ENCODE results near the gene CYP26C1. TPM values are rescaled to one million over a fixed set of nuclear protein-coding genes. Genes with fewer than 3 reads are reported as not detected.
"Not testable (repeated sequence)": the region's sequence is repeated elsewhere in the genome, so short reads cannot be mapped to it uniquely, and the experiment has no call there.

CYP26C1 gene
- total RNA-seq, 1 experiment from 2014 or later = 0.23 TPM

DNA sequence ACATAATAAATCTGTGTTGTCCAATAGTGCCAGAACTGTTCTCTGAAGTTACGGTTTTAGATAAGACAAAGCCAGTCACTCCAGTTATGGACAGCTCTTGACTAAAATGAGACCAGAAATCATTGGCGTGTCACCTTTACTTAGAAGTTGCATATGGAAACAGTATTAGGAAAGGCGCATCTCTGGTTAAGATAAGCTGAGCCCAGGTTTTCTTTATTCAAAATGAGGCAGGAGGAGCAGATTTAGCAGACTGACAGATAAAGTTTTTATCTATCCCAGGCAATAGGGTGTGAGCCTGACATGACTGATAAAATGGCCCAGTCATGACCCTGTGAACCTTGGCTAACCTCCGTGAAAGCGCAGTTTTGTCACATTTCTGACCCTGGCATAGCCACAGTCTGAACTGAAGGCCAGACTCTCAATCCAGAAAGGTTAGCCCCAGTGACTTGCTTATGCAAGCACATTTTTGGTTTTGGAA is 17.3 kb downstream of the CYP26C1 start:
- no peak for DNase-seq (ENCODE audit: low spot score)

DNA sequence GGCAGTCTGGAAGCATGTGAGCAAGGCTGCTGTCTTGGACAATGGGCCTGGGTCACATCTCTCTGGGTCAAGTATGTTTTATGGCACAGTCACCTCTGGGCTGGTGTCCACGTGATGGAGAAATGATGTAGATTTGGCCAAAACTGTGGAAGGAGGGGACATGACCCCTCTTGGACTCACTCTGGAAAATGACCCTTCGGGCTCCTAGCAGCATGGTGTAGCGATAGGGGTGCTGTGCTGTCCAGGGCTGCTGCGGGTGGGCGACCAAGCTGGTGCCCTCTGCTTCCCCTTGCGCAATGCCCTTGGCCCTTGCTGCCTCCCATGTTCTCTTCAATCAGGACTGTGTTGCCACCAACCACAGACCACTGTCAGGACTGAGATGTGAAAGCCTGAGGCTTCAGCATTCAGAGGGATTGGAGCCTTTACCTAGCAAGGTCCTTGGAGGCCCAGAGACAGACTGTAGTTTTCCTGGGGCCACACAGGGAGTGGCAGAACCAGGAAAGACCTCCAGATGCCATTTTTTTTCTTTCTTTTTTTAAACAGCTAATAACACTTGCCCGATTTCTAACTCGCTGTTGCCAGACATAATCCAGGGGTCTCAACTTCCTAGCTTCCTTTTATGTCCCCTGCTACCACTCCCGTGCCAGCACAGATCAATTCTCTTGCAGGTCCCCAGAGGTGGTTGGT is 19.2 kb downstream of the CYP26C1 start:
- DNase-seq (ENCODE audit: low spot score) = no peak

DNA sequence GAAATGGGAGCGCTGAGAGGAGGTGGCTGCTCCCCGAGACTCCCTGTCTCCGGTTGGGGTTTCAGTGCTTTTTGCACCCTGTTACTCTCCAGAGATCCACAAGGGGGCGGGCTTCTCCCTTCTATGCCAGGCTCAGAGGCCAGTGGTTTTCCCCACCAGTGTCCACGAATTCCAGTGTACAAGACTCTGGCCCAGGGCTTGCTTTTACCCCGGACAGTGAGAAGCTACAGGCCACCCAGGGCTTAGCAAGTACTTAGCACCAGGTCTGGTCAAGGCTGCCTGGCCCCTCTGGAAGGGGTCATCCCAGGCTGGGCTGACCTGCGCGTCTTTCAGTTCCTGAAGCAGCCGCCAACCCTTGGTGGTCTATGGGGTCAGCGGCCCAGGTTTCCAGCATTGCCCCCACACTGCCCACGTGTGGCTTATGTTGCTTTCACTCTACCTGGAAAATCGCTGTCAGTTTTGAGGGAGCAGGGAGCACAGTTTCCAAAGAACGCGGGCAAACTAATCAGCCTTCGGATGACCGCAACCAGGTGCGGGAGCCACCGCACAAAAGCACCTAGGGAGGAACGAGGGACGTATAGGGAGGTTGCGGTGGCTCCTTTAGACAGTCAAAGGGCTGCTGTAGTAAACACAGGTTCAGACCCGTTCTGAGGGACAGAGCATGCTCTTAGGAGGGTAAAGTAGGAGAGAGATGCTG is 19.9 kb downstream of the CYP26C1 start:
- peak; percentile 79 for DNase-seq (ENCODE audit: low spot score)

DNA sequence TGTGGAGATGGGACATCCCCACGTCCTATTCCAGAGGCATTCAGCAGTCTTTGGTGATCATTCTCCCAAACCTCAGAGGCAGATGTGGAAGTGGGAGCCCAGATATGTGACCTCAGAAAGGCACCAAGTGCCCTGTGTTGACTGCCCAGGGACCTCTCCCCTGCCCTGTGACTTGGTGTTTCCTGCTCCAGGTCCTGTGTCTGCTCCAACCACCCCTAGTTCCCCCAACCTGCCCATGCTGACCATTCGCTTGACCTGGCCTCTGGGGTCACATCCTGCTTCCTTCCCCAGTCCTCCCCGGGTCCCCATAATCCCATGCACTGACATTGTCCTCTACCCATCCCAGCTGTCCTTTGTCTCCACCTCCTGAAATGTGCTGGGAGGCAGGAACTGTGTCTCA is 20.7 kb downstream of the CYP26C1 start:
- DNase-seq (ENCODE audit: low spot score) = no peak

DNA sequence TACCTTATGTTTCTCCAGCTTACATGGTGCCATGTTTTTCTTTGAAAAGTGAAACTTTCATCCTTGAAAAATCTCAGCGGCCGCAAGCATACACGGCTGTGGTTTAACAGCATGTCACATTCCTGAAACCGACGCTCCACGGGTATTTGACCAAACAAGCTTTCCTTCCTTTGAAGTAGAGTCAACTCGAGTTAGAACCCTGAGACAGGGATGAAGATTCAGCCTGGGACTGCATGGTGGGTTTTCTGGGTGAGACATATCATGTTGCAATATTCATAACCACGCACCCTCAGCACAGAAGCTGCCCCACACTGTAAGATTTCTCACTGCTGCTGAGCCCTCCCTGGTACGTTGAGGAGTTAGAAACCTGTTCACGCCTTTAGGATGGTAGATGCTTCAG is 21.2 kb downstream of the CYP26C1 start:
- DNase-seq (ENCODE audit: low spot score) = no peak

DNA sequence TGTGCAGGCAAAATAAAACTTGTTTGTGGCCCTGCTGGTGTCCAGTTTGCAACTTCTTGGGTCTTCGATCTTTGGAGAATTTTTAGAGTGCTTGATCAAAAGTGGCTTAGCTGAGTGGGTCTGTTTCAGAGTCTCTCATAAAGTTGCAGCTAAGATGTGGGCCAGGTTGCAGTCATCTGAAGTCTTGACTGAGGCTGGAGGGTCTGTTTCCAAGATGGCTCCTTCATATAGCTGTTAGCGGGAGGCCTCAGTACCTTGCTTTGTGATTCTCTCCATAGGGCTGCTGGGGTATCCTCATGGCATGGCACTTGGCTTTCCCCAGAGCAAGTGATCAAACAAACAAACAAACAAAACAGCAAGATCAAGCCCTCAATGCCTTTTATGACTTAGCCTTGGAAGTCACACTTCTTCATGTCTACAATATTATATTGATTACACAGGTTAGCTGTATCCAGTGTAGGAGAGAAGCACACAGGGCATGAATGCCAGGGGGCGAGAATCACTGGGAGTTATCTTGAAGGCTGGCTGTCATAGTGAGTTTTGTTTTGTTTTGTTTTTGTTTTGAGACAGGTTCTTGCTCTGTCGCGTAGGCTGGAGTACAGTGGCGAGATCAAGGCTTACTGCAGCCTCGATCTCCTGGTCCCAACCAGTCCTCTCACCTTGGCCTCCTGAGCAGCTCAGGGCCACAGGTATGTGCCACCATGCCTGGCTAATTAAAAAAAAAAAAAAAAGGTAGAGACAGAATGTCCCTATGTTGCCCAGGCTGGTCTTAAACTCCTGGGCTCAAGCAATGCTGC is 23.3 kb downstream of the CYP26C1 start:
- no peak for DNase-seq (ENCODE audit: low spot score)

DNA sequence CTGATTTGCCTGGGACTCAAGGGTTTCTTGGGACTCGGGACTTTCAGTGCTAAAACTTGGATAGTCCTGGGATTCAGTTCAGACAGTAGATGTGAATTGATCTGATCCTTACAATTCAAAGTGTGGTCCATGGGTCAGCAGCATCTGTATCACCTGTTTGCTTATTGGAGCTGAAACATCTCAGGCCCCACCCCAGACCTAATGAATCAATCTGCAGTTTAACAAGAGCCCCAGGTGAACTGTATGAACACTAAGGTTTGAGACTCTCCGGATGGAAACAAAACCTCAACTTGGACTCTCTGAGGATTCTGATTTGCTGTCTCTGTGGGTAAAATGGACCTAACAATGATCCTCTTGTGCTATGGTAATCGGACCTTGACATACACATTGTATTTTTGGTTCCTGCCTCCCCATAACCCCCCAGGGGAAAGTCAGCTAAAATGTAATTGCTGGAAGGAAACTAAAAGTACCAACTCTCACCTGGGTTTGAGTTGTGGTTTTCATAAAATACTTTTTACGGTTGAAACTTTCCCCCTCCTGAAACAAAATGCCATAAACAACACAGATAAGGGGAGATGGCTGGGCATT is 24.8 kb downstream of the CYP26C1 start:
- DNase-seq (ENCODE audit: low spot score) = no peak

DNA sequence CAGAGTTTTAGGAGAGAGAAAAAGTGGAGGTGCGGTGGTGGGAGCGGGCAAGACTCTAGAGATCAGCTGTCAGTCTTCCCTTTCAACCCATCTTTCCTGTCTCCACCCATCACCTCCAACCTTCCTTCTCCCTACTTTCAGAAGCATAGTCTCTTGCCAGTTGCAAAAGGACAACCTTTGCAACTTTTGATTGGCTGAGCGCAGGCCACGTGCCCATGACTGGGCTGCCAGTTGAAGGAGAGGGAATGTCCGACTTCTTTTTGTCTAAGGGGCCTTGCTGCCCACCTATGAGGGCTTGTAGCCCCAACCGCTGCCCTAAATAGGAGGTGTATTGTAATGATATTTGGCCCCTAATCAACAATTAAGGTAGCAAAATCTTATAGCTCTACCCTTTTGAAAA is 25.7 kb downstream of the CYP26C1 start:
- no peak for DNase-seq (ENCODE audit: low spot score)

DNA sequence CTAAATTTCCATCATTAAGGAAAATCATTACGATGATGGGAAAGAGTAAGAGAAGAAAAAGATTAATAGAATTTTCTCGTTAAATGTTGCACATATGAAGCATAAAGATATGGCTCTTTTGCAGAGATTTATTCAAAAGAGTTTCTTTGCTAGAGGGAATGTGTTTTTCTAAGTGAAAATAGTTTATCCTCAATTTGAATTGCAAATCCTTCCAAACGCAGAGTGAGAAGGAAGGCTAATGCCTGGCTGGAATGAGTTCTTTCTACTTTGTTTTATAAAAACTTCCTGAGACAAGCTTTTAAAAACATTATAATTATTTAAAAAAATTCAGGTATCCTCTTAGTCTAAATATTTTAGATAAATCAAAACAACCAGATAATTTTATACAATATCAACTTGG is 27.2 kb downstream of the CYP26C1 start:
- DNase-seq (ENCODE audit: low spot score) = no peak

DNA sequence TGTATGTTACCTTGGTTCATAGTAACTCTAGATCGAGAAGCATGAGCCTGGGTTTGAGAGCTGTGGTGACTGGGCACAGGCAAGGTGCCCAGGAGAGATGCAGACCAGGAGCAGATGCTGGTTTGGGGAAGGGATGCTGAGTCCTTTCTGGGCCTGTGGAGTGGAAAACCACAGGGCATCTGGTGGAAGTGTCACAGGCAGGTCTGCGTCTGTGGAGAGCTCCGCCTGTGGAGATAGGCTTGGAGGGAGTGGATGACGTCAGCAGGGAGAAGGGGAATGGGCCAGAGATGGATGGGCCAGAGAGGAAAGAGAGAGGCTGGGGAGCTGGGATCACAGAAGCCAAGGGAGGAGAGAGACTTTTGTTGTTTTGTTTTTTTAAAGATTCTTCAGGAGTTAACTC is 27.9 kb downstream of the CYP26C1 start:
- DNase-seq (ENCODE audit: low spot score) = no peak

DNA sequence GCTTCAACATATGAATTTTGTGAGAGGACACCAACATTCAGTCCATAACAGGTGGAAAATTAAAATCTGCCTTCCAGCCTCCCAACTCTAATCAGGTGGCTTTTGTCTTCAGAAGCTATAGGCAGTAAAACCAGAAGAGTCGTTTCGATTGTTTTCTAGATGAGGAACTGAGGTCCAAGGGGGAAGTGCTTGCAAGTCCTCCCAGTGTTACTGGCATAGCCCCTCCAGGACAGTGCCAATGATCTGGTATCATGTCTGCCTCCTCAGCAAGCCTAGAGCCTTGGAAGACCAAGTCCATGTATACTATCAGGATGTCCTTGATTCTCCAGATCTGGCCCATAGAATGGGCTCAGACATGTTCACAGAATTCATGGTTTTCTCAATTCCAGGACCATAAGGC is 30.0 kb downstream of the CYP26C1 start:
- DNase-seq (ENCODE audit: low spot score) = no peak

DNA sequence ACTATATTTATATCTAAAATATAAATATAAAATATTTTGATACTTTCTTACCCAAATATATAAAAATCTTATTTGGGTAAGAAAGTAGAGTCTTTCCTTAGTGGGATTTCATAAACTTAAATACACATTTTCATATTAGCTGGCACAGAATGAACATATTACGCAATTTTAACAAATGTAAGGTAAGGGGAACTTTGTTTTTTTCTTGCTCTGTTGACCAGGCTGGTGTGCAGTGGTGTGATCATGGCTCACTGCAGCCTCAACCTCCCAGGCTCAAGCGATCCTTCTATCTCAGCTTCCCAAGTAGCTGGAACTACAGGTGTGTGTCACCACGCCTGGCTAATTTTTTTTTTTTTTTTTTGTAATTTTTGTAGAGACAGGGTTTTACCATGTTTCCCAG is 31.4 kb downstream of the CYP26C1 start:
- no peak for DNase-seq (ENCODE audit: low spot score)

DNA sequence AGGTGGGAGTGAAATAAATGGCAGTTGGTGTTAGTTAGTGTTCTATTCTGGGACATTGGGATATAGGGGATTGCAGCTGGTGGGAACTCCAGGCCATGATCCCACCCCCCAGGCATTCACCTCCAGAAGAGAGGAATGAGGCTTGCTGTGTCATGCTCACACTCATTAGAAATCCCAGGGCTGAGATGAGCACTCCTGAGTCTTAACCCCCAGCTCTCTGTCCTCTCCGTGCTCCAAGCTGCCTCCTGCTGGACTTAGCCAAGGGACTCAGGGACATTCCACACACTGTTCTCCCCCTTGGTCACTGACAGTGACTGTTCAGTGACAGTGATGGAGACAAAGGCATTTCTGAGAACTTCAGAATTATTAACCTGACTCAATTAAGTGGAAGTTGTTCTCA is 34.6 kb downstream of the CYP26C1 start:
- DNase-seq (ENCODE audit: low spot score) = no peak

DNA sequence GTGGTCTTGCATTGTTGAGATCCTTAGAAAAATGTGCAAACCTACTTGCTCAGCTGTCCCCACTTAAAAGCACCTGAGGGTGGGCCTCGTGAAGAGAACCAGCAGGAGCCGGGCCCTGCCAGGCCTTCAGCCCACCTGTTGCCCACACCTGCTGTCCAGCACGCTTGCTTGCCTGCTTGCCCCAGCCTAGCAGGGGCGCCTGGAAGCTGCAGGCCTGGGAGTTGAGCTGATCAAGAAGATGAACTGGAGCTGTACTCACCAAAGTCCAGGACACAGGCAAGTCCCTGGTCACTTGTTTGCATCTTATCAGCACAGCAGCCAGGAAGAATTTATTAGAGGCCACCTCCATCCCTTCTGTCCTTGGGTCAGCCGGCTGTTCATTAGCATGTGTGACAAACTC is 36.3 kb downstream of the CYP26C1 start:
- DNase-seq (ENCODE audit: low spot score) = no peak

DNA sequence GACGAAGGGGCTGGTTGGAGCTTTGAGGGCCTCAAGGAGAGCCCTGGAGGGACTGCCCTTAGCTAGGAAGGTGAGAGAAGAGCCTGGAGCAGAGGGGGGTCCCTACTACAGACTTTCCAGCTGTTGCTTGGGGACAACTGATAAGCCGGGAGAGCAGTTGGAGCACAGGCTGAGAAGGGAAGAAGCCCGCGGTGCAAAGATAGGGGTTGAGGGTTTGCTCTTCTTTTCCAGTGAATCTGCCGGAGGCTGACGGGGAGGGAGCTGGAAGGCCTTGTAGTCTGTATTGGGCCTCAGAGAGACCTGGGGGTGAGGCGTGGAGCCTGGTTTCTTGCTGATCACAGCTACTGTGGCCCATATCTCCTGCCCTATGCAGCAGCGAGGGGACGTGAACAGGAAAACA is 36.8 kb downstream of the CYP26C1 start:
- DNase-seq (ENCODE audit: low spot score) = no peak

DNA sequence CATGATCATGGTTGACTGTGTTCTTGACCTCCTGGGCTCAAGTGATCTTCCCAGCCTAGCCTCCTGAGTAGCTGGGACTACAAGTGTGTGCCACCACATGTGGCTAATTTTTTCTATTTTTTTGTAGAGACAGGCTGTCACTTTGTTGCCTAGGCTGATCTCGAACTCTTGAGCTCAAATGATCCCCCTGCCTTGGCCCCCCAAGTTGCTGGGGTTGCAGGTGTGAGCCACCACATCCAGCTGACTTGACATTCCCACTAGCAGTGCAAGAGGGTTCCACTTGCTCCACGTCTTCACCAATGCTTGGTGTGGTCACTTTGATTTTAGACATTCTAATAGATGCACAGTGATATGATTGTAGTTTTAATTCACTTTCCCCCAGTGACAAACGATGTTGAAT is 38.2 kb downstream of the CYP26C1 start:
- no peak for DNase-seq (ENCODE audit: low spot score)

DNA sequence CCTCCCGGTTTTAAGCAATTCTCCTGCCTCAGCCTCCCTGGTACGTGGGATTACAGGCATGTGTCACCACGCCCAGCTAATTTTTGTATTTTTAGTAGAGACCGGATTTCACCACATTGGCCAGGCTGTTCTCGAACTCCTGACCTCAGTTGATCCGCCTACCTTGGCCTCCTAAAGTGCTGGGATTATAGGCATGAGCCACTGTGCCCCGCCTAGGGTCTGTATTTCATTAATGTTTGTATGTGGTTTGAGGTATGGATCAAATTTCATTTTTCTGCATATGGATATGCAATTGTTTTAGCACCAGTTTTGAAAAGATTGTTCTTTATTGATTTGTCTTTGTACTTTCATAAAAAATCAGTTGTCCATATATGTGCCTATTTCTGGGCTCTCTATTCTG is 39.1 kb downstream of the CYP26C1 start:
- no peak for DNase-seq (ENCODE audit: low spot score)

DNA sequence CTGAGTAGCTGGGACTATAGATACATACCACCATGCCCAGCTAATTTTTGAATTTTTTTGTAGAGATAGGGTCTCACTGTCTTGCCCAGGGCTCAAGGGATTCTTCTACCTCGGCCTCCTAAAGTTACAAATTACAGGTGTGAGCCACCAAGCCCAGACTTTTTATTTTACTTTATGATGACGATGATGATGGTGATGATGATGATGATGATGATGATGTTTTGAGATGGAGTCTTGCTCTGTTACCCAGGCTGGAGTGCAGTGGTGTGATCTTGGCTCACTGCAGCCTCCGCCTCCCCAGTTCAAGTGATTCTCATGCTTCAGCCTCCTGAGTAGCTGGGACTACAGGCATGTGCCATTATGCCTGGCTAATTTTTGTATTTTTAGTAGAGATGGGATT is 40.5 kb downstream of the CYP26C1 start:
- not testable (repeated sequence) for DNase-seq (ENCODE audit: low spot score)

DNA sequence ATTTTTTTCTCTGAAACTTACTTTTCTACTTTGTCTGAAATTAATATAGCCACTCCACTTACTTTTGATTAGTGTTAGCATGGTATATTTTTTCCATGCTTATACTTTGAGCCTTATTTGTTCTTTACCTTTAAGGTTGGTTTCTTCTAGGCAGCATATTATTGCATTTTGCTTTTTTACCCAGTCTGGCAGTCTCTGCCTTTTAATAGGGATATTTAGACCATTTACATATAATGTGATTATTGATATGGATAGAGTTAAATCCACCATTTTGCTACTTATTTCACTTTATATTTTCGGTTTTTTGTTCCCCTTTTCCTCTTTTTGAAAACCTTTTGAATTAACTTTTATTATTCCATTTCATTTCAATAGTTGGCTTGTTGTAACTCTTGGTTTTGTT is 43.4 kb downstream of the CYP26C1 start:
- no peak for DNase-seq (ENCODE audit: low spot score)

DNA sequence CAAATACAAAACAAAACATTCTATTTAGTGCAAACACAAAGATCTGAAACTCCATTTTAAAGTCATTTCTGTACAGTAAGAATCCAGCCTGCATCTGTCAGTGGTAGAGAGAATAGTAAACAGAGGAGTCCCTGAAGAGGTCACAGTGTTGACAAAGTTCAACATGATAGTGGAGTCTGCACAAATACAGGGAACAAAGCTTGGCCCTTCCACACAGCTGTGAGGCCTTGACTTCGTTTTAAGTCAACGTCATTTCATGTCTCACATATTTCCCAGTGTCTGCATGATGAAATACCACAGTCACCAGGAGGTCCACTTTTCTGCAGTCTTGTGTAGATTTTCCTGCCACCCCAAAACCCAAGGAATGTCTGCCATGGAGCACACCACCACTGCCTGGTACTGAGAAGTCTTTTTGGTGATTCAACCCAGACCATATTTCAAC is 46.1 kb downstream of the CYP26C1 start:
- no peak for DNase-seq (ENCODE audit: low spot score)

DNA sequence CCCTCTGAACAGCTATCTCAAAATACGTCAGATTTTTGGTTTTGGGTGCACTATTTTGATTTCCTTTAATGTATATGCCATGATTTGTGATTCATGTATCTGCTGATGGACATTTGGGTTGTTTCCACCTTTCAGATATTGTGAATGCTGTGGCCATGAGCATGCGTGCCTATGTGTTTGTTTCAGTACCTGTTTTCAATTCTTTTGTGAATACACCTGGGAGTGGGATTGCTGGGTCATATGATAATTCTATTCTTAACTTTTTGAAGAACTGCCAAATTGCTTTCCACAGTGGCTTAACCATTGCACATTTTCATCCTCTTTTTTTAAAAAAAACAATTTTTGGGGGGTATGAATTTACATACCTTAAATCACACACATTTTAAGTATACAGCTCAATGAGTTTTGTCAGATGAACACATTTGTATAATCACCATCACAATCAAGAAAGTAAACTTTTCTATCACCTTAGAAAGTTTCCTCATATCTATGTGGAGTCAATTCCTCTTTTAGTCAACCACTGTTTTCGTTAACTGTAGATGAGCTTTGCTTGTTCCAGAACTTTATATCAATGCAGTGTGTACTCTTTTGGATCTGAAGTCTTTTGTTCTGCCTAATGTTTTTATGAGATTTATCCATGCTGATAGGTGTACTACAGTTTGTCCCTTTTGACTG is 50.0 kb downstream of the CYP26C1 start:
- DNase-seq (ENCODE audit: low spot score) = no peak

DNA sequence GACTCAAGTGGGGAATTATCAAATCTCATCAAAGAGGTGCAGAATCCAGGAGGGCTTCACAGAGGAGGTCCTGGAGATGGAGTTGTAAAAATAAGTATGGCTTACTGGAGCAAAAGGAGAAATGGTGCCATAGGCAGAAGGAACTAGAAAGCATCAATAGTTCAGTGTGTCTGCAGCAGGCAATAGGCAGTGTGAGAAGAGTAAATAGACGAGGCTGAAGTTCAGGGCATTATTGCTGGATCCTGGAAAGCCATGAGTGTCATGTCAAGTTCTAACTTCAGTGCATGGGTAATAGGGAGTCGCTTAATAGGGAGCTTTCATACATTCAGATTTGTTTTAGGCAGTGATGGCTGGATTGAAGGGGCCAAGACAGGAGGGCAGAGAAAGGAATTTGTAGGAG is 52.4 kb downstream of the CYP26C1 start:
- DNase-seq (ENCODE audit: low spot score) = no peak

Measured in HT-29 (cell line).